CD4-positive, alpha-beta T cell treated with Interleukin-2 at 100 ng/mL for 4 hours (primary cell): ENCODE measurements around the gene CAMTA1.

Experiments
- DNase-seq: peaks from one replicate; pipeline ENCODE4 v3.0.0-alpha.2; 2020; ENCODE audit warnings: low spot score

Gene CAMTA1

GRCh38 chr1:7256526-7256925 lies 471.3 kb downstream of the CAMTA1 start:
- no peak for DNase-seq

- no peak for DNase-seq
These were observed 472.0 kb downstream of the CAMTA1 start for GRCh38 chr1:7257225-7257624.

- no peak for DNase-seq
These were observed 473.4 kb downstream of the CAMTA1 start for GRCh38 chr1:7258589-7259135.

GRCh38 chr1:7259955-7260354 lies 474.7 kb downstream of the CAMTA1 start:
- no peak for DNase-seq

- DNase-seq, result no peak
These were observed 476.2 kb downstream of the CAMTA1 start for GRCh38 chr1:7261490-7261889.

GRCh38 chr1:7262611-7263010 lies 477.4 kb downstream of the CAMTA1 start:
- no peak for DNase-seq

GRCh38 chr1:7263021-7263960 lies 478.0 kb downstream of the CAMTA1 start:
- DNase-seq, result no peak

GRCh38 chr1:7264101-7264500 lies 478.8 kb downstream of the CAMTA1 start:
- no peak for DNase-seq

GRCh38 chr1:7265771-7266371 lies 480.6 kb downstream of the CAMTA1 start:
- no peak for DNase-seq

GRCh38 chr1:7266561-7266960 lies 481.3 kb downstream of the CAMTA1 start:
- DNase-seq, result no peak

GRCh38 chr1:7267493-7267892 lies 482.2 kb downstream of the CAMTA1 start:
- DNase-seq, result no peak

- DNase-seq, result no peak
These were observed 483.7 kb downstream of the CAMTA1 start for GRCh38 chr1:7268983-7269382.

- no peak for DNase-seq
These were observed 484.3 kb downstream of the CAMTA1 start for GRCh38 chr1:7269525-7269924.

GRCh38 chr1:7274256-7274655 lies 489.0 kb downstream of the CAMTA1 start:
- DNase-seq, result no peak

- DNase-seq, result no peak
These were observed 492.8 kb downstream of the CAMTA1 start for GRCh38 chr1:7278045-7278444.

GRCh38 chr1:7278827-7279765 lies 493.8 kb downstream of the CAMTA1 start:
- DNase-seq, result no peak

- DNase-seq, result no peak
These were observed 494.5 kb downstream of the CAMTA1 start for GRCh38 chr1:7279769-7280168.

GRCh38 chr1:7280347-7280960 lies 495.2 kb downstream of the CAMTA1 start:
- DNase-seq, result no peak

GRCh38 chr1:7281821-7282220 lies 496.6 kb downstream of the CAMTA1 start:
- no peak for DNase-seq

- DNase-seq, result no peak
These were observed 499.7 kb downstream of the CAMTA1 start for GRCh38 chr1:7284839-7285435.

GRCh38 chr1:7285856-7286454 lies 500.7 kb downstream of the CAMTA1 start:
- no peak for DNase-seq
